ENCODE results near the gene ITSN1. TPM values are rescaled to one million over a fixed set of nuclear protein-coding genes. Genes with fewer than 3 reads are reported as not detected.

The ITSN1 gene
- total and polyA plus RNA-seq, 5 donors: 32.8 to 83.6 (median 64.4) TPM

DNA sequence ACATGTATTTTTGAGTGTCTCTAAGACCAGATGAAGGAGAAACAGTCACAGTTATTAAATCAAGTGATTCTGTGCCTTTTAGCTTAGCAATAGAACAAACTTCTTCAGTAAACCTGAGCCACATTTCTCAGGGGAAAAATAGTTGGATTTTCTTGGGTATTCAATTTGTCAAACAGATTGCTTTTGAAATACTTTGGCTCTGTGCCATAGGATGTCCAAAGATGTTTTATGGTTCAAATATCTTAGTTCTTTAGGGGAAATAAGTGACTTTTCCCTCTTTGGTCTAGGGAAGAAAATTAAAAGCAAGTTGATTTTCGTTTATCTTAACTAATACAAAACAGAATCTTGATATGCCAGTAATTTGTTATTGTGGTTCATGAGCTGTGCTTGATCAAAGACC is 147.4 kb downstream of the ITSN1 start:
- intact Hi-C loops (cut with DNase I): no loop called here
- DNase-seq (no peak), ATAC-seq (no peak)
- Histone ChIP-seq H3K9me3 (ENCODE audit: control insufficient read depth, low read length) (no peaks in the 10 kb centered on the region), H3K4me3 (ENCODE audit: low read length) (no peak overlapping the region), H3K27me3 (ENCODE audit: control insufficient read depth, insufficient read depth) (no peaks in the 10 kb centered on the region), H3K4me1 (ENCODE audit: control insufficient read depth, insufficient read depth, low read length) (no peaks in the 10 kb centered on the region), H3K27ac (ENCODE audit: low read length) (no peak overlapping the region)
- WGBS: 58% methylated on average over 1 of the region's 1 CpG

- no peaks in the 10 kb centered on the region for H3K4me1 ChIP-seq (ENCODE audit: control insufficient read depth, insufficient read depth, low read length)
- no peak overlapping the region for H3K4me3 ChIP-seq (ENCODE audit: low read length)
- 90% methylated on average over 3 of the region's 3 CpGs for WGBS
- DNase-seq: no peak
- no peak for ATAC-seq
- H3K27me3 ChIP-seq (ENCODE audit: control insufficient read depth, insufficient read depth): no peaks in the 10 kb centered on the region
- H3K9me3 ChIP-seq (ENCODE audit: control insufficient read depth, low read length): no peaks in the 10 kb centered on the region
- H3K27ac ChIP-seq (ENCODE audit: low read length): no peak overlapping the region
- intact Hi-C loops (cut with DNase I): no loop called here
Measured at GRCh38 chr21:33791073-33791472, 148.8 kb downstream of the ITSN1 start.

GRCh38 chr21:33794596-33794995 is 152.3 kb downstream of the ITSN1 start:
- Histone ChIP-seq H3K4me3 (ENCODE audit: low read length) (no peak overlapping the region), H3K9me3 (ENCODE audit: control insufficient read depth, low read length) (no peaks in the 10 kb centered on the region), H3K27me3 (ENCODE audit: control insufficient read depth, insufficient read depth) (no peaks in the 10 kb centered on the region), H3K27ac (ENCODE audit: low read length) (no peak overlapping the region), H3K4me1 (ENCODE audit: control insufficient read depth, insufficient read depth, low read length) (no peaks in the 10 kb centered on the region)
- intact Hi-C loops (cut with DNase I): no loop called here
- 76% methylated on average over 2 of the region's 2 CpGs for WGBS
- no peak for DNase-seq
- ATAC-seq: no peak

GRCh38 chr21:33797565-33797964 is 155.3 kb downstream of the ITSN1 start:
- Histone ChIP-seq H3K4me1 (ENCODE audit: control insufficient read depth, insufficient read depth, low read length) (peaks cover 2% of the 10 kb centered on the region), H3K4me3 (ENCODE audit: low read length) (no peak overlapping the region), H3K27me3 (ENCODE audit: control insufficient read depth, insufficient read depth) (no peaks in the 10 kb centered on the region), H3K9me3 (ENCODE audit: control insufficient read depth, low read length) (no peaks in the 10 kb centered on the region), H3K27ac (ENCODE audit: low read length) (peak overlapping the region; percentile 32)
- DNase-seq (no peak), ATAC-seq (no peak)
- WGBS: 83% methylated on average over 5 of the region's 5 CpGs
- intact Hi-C loops (cut with DNase I): no loop called here

- intact Hi-C loops (cut with DNase I): no loop called here
Measured at GRCh38 chr21:33799378-33800090, 157.2 kb downstream of the ITSN1 start.

DNA sequence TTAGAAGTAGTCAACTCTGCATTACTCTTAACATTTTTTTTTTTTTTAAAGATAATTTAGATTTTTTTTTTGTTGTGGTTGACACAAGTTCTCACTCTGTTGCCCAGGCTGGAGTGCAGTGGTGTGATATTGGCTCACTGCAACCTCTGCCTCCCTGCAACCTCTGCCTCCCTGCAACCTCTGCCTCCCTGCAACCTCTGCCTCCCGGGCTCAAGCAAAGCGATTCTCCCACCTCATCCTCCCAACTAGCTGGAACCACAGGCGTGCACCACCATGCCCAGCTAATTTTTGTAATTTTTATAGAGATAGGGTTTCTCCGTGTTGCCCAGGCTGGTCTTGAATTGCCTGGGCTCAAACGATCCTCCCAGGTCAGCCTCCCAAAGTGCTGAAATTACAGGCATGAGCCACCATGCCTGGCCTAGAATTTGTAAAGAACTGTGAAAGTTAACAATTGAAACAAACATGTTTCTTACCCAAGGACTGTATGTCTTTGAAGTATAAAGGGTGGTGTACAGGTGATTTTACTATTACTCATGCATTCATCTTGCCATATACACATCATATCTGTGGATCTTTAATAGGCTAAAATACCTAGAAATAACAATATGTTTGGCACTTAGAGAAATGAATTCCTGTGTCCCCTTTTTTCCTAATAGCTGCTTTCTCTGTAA is 158.6 kb downstream of the ITSN1 start:
- DNase-seq: no peak
- peak overlapping the region; percentile 10 for H3K27ac ChIP-seq (ENCODE audit: low read length)

More at GRCh38 chr21:33799378-33800090, 157.2 kb downstream of the ITSN1 start:
- peaks cover 2% of the 10 kb centered on the region for H3K4me1 ChIP-seq (ENCODE audit: control insufficient read depth, insufficient read depth, low read length)
- peak; percentile 95 to 97 for ATAC-seq
- no peaks in the 10 kb centered on the region for H3K27me3 ChIP-seq (ENCODE audit: control insufficient read depth, insufficient read depth)
- no peak overlapping the region for H3K27ac ChIP-seq (ENCODE audit: low read length)
- H3K4me3 ChIP-seq (ENCODE audit: low read length): no peak overlapping the region
- no peaks in the 10 kb centered on the region for H3K9me3 ChIP-seq (ENCODE audit: control insufficient read depth, low read length)
- DNase-seq: peak; percentile 85 to 93 (median 86)
- WGBS: 63% methylated on average over 5 of the region's 5 CpGs

DNA sequence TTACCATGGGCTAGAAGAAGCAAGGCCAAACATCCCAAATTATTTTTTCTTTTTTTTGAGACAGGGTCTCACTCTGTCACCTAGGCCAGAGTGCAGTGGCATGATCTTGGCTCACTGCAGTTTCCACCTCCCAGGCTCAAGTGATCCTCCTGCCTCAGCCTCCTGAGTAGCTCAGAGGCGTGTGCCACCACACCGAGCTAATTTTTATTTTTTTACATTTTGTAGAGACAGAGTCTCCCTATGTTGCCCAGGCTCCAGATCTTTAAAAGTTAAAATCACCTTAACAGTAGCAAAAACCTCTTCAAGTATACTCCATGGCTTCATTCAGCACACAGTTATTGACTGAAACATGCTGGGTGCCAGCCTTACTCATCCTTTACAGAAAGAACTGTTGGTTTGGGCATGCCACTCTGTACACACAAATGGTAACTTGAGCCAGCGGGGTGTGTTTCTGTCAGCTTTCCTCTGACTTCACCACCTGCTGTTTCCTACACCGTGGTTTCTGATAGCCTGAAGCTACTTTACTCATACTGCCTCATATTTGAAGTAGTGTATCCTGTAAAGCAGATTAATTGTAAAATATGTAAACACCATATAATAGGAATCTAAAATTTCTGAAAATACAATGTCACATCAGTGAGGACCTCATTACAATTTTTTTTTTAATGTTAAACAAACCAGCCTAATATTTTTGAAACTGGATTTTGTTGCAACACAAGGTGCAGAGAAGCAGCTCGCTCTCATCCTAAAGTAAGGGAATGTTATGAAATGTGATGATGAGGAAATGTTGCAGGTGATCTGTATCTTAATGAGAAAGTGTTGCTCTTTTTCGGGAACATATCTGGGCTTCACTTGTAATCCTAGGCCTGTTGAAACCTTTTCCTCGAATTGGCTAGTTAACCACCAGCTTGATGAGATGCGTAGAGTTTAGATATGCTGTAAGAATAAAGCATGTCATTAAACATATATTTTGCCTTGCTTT is 159.4 kb downstream of the ITSN1 start:
- ATAC-seq (no peak), DNase-seq (no peak)
- Histone ChIP-seq H3K4me1 (ENCODE audit: control insufficient read depth, insufficient read depth, low read length) (peaks cover 2% of the 10 kb centered on the region), H3K27me3 (ENCODE audit: control insufficient read depth, insufficient read depth) (no peaks in the 10 kb centered on the region), H3K4me3 (ENCODE audit: low read length) (no peak overlapping the region), H3K27ac (ENCODE audit: low read length) (peak overlapping the region; percentile 35), H3K9me3 (ENCODE audit: control insufficient read depth, low read length) (no peaks in the 10 kb centered on the region)
- WGBS: 68% methylated on average over 8 of the region's 8 CpGs
- intact Hi-C loops (cut with DNase I): no loop called here

More for the DNA sequence above, 158.6 kb downstream of the ITSN1 start:
- no peaks in the 10 kb centered on the region for H3K9me3 ChIP-seq (ENCODE audit: control insufficient read depth, low read length)
- H3K27me3 ChIP-seq (ENCODE audit: control insufficient read depth, insufficient read depth): no peaks in the 10 kb centered on the region
- intact Hi-C loops (cut with DNase I): no loop called here
- H3K4me1 ChIP-seq (ENCODE audit: control insufficient read depth, insufficient read depth, low read length): peaks cover 2% of the 10 kb centered on the region
- no peak for ATAC-seq
- WGBS: 96% methylated on average over 5 of the region's 5 CpGs
- H3K4me3 ChIP-seq (ENCODE audit: low read length): no peak overlapping the region

GRCh38 chr21:33802481-33802880 is 160.2 kb downstream of the ITSN1 start:
- ATAC-seq (peak; percentile 61 to 70), DNase-seq (no peak)
- Histone ChIP-seq H3K4me3 (ENCODE audit: low read length) (no peak overlapping the region), H3K27me3 (ENCODE audit: control insufficient read depth, insufficient read depth) (no peaks in the 10 kb centered on the region), H3K27ac (ENCODE audit: low read length) (no peak overlapping the region), H3K9me3 (ENCODE audit: control insufficient read depth, low read length) (no peaks in the 10 kb centered on the region), H3K4me1 (ENCODE audit: control insufficient read depth, insufficient read depth, low read length) (peaks cover 2% of the 10 kb centered on the region)
- intact Hi-C loops (cut with DNase I): no loop called here
- 54% methylated on average over 4 of the region's 4 CpGs for WGBS

DNA sequence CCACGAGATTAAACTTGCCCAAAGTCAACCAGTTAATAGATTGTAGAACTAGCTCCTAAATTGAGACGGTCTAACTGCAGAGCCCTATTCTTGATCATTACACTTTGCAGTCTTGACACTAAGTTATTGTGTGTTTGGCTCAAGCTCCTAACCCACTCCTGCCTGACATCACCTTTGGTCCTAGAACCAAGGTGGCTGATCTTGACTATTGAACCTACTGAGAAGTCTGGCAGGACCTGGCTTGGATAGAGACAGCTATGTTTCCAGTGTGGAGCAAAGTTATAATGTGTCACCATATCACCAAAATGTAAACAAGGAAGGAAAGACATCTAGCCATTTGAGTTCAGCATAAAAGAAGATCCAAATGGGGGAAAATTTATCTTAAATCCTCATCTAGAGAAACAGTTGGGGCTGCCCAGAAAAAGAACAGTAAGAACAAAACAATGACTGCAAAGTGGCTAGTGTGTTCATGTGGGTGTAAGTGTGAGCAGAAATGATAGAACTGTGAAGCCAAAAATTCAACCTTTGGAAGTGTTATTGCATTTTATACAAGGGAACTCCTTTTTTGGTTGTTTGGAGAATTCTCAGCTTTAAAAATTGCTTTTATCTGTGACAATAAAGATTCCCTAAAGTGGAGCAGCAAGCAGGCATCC is 166.5 kb downstream of the ITSN1 start:
- Histone ChIP-seq H3K4me1 (ENCODE audit: control insufficient read depth, insufficient read depth, low read length) (peaks cover 7% of the 10 kb centered on the region), H3K4me3 (ENCODE audit: low read length) (no peak overlapping the region), H3K9me3 (ENCODE audit: control insufficient read depth, low read length) (no peaks in the 10 kb centered on the region), H3K27ac (ENCODE audit: low read length) (no peak overlapping the region), H3K27me3 (ENCODE audit: control insufficient read depth, insufficient read depth) (no peaks in the 10 kb centered on the region)
- intact Hi-C loops (cut with DNase I): no loop called here
- DNase-seq (no peak), ATAC-seq (no peak)
- WGBS: 92% methylated on average over 2 of the region's 2 CpGs

- peak; percentile 38 to 44 for ATAC-seq
- Histone ChIP-seq H3K9me3 (ENCODE audit: control insufficient read depth, low read length) (no peaks in the 10 kb centered on the region), H3K27ac (ENCODE audit: low read length) (peak overlapping the region; percentile 40), H3K4me1 (ENCODE audit: control insufficient read depth, insufficient read depth, low read length) (peaks cover 7% of the 10 kb centered on the region), H3K4me3 (ENCODE audit: low read length) (no peak overlapping the region), H3K27me3 (ENCODE audit: control insufficient read depth, insufficient read depth) (no peaks in the 10 kb centered on the region)
- 44% methylated on average over 4 of the region's 4 CpGs for WGBS
- DNase-seq: no peak
- intact Hi-C loops (cut with DNase I): no loop called here
Measured at GRCh38 chr21:33810766-33811165, 168.5 kb downstream of the ITSN1 start.

Measured in right cardiac atrium (tissue), 5 donors.